Glutamatergic neuron (in vitro differentiated cells): ENCODE measurements around the gene NPFFR2. TPM values are rescaled to one million over a fixed set of nuclear protein-coding genes. Genes with fewer than 3 reads are reported as not detected.

Source experiments
- DNase-seq: peaks from one replicate; pipeline ENCODE4 v3.0.0; 2022
- H3K27ac Mint-ChIP-seq: one replicate; pipeline ENCODE4 v1.8.0; 2020; ENCODE audit warnings: mild to moderate bottlenecking, mixed read lengths, inconsistent platforms; ENCODE audit not compliant: unreplicated experiment
- H3K27me3 Mint-ChIP-seq: one replicate; pipeline ENCODE4 v1.8.0; 2020; ENCODE audit warnings: mild to moderate bottlenecking, moderate library complexity, mixed read lengths, inconsistent platforms; ENCODE audit not compliant: unreplicated experiment
- H3K36me3 Mint-ChIP-seq: one replicate; pipeline ENCODE4 v1.8.0; 2020; ENCODE audit warnings: mild to moderate bottlenecking, mixed read lengths, inconsistent platforms; ENCODE audit not compliant: unreplicated experiment
- H3K4me1 Mint-ChIP-seq: one replicate; pipeline ENCODE4 v1.8.0; 2020; ENCODE audit warnings: mild to moderate bottlenecking, low read depth, mixed read lengths, inconsistent platforms; ENCODE audit not compliant: unreplicated experiment
- H3K4me3 Mint-ChIP-seq: one replicate; pipeline ENCODE4 v1.8.0; 2020; ENCODE audit warnings: mild to moderate bottlenecking, mixed read lengths, inconsistent platforms; ENCODE audit not compliant: unreplicated experiment
- H3K9me3 Mint-ChIP-seq: one replicate; pipeline ENCODE4 v1.8.0; 2020; ENCODE audit warnings: mild to moderate bottlenecking, moderate library complexity, mixed read lengths, inconsistent platforms; ENCODE audit not compliant: unreplicated experiment
- total RNA-seq: library from RNA; stranded (reverse); fragmentation: NEBNext Ultra II Directional; extraction: Animal tissue kit (Norgen Biotek cat#: 25700); gene quantifications from one replicate; pipeline ENCODE4 v1.2.1, GENCODE V29; 2021; ENCODE audit not compliant: unreplicated experiment
- TF ChIP-seq, protein P1 (sequence below): fragments of 200-600 bp; sonication (generic); IDR thresholded peaks from one replicate; pipeline ENCODE4 v1.5.0; 2021; ENCODE audit not compliant: partially characterized antibody, unreplicated experiment

Gene NPFFR2
- total RNA-seq, 1 donor from 2014 or later: not detected

DNA sequence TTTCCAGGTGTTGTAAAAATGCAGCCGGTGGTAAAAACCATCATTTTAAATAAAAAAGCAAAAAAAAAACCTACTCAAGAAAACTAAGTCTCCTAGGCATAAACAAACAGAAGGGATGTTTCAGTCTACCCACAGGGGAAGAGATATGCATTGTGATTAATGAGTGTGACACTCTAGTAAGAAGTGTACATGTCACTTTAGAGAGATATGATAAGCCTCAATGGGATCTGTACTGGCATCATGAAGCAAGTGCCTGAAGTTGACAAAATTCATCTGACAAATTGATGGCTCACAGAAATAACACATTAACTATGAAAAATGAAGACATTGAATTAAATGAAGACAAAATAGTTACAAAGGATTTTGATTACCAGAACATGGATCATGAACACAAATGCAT lies 162.7 kb downstream of the NPFFR2 start:
- Mint-ChIP-seq H3K4me1 (no peaks in the 10 kb centered on the region), H3K9me3 (peaks cover 7% of the 10 kb centered on the region), H3K27ac (no peak overlapping the region), H3K27me3 (peaks cover 6% of the 10 kb centered on the region), H3K4me3 (no peak overlapping the region), H3K36me3 (no peaks in the 10 kb centered on the region)
- TF ChIP-seq, protein P1, sequence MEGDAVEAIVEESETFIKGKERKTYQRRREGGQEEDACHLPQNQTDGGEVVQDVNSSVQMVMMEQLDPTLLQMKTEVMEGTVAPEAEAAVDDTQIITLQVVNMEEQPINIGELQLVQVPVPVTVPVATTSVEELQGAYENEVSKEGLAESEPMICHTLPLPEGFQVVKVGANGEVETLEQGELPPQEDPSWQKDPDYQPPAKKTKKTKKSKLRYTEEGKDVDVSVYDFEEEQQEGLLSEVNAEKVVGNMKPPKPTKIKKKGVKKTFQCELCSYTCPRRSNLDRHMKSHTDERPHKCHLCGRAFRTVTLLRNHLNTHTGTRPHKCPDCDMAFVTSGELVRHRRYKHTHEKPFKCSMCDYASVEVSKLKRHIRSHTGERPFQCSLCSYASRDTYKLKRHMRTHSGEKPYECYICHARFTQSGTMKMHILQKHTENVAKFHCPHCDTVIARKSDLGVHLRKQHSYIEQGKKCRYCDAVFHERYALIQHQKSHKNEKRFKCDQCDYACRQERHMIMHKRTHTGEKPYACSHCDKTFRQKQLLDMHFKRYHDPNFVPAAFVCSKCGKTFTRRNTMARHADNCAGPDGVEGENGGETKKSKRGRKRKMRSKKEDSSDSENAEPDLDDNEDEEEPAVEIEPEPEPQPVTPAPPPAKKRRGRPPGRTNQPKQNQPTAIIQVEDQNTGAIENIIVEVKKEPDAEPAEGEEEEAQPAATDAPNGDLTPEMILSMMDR: no peak
- DNase-seq: no peak

Other genes with a start within 250 kb of the NPFFR2 start
- gene GC, start 247.9 kb upstream of the NPFFR2 start, total RNA-seq: not detected